ENCODE measurements around the gene NTM. TPM values are rescaled to one million over a fixed set of nuclear protein-coding genes. Genes with fewer than 3 reads are reported as not detected.

Gene NTM
- total RNA-seq, 1 experiment from 2014 or later = 9.9 TPM

DNA sequence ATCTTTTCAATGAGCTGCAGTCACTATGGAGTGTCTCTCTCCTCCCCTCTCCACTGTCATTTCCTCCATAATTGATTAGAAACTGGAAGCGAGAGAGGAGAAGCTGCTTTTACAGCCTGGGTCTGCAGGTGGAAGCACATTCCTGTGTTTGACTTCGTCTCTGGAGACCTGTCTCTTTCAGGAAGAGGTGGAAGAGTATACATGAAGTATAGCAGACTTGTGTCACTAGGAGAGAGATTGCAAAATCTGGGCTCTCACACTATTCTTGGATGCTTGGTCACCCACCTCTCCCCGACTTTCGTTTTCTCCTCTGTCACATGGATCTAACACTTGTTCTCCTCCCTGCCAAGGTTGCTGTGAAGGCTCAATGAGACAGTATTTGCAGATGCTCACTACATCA, 323.3 kb downstream of the NTM start:
- H3K79me2 ChIP-seq (ENCODE audit: insufficient read depth, low read length) = no peaks in the 10 kb centered on the region
- H2BK15ac ChIP-seq (ENCODE audit: low read depth, low read length) = no peak overlapping the region
- H3K4me1 ChIP-seq (ENCODE audit: insufficient read depth, low read length) = peaks cover 6% of the 10 kb centered on the region; the same call in 1 of the 2 replicates
- H2BK5ac ChIP-seq (ENCODE audit: insufficient read length, low read length) = no peak overlapping the region
- no peak overlapping the region for H3K23ac ChIP-seq (ENCODE audit: insufficient read length, low read depth, low read length)
- no peak overlapping the region for H2BK20ac ChIP-seq (ENCODE audit: low read depth, low read length, poor library complexity, severe bottlenecking)
- no peak overlapping the region for H2BK120ac ChIP-seq (ENCODE audit: low read depth, low read length, poor library complexity, severe bottlenecking)
- no peak overlapping the region for H3T11ph ChIP-seq (ENCODE audit: low read length)
- TF ChIP-seq, protein P1, sequence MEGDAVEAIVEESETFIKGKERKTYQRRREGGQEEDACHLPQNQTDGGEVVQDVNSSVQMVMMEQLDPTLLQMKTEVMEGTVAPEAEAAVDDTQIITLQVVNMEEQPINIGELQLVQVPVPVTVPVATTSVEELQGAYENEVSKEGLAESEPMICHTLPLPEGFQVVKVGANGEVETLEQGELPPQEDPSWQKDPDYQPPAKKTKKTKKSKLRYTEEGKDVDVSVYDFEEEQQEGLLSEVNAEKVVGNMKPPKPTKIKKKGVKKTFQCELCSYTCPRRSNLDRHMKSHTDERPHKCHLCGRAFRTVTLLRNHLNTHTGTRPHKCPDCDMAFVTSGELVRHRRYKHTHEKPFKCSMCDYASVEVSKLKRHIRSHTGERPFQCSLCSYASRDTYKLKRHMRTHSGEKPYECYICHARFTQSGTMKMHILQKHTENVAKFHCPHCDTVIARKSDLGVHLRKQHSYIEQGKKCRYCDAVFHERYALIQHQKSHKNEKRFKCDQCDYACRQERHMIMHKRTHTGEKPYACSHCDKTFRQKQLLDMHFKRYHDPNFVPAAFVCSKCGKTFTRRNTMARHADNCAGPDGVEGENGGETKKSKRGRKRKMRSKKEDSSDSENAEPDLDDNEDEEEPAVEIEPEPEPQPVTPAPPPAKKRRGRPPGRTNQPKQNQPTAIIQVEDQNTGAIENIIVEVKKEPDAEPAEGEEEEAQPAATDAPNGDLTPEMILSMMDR (conservative IDR thresholded peaks at IDR 0.05) = no peak
- no peak overlapping the region for H3K4me2 ChIP-seq (ENCODE audit: insufficient read depth, insufficient read length, low read length)
- H3K4me3 Mint-ChIP-seq = no peak overlapping the region
- no peak overlapping the region for H4K5ac ChIP-seq (ENCODE audit: insufficient read length, low read depth, low read length)
- no peak overlapping the region for H3K14ac ChIP-seq (ENCODE audit: insufficient read depth, low read length)
- H3K18ac ChIP-seq (ENCODE audit: insufficient read length, low read depth, low read length) = no peak overlapping the region
- no peak overlapping the region for H4K91ac ChIP-seq (ENCODE audit: insufficient read length, low read depth, low read length)
- no peaks in the 10 kb centered on the region for H3K23me2 ChIP-seq (ENCODE audit: insufficient read length, low read depth, low read length, poor library complexity, severe bottlenecking)
- DNase-seq = no peak
- peaks cover 68% of the 10 kb centered on the region for H3K27me3 Mint-ChIP-seq (ENCODE audit: low read depth)
- H3K27ac ChIP-seq (ENCODE audit: insufficient read length, low read depth, low read length) = no peak overlapping the region
- H2AFZ ChIP-seq (ENCODE audit: low read length) = no peak overlapping the region
- no peak overlapping the region for H3K27ac Mint-ChIP-seq
- no peak overlapping the region for H3K9ac ChIP-seq (ENCODE audit: extremely low read depth, insufficient read length, low read length)
- H2AK5ac ChIP-seq (ENCODE audit: insufficient read length, low read length) = no peak overlapping the region
- no peak overlapping the region for H2BK12ac ChIP-seq (ENCODE audit: insufficient read length, low read depth, low read length)
- peaks cover 8 to 14% of the 10 kb centered on the region in 2 experiments for H3K4me1 Mint-ChIP-seq
- H4K8ac ChIP-seq (replicated peaks; ENCODE audit: insufficient read length, low read depth, low read length) = no peak overlapping the region
- H3K79me1 ChIP-seq (ENCODE audit: insufficient read depth, low read depth, low read length, poor library complexity, severe bottlenecking) = no peaks in the 10 kb centered on the region
- no peaks in the 10 kb centered on the region for H4K20me1 ChIP-seq (ENCODE audit: control insufficient read depth, insufficient read depth, insufficient read length)
- H3K27me3 ChIP-seq (ENCODE audit: insufficient read depth, low read length) = peaks cover 6% of the 10 kb centered on the region; the same call in 1 of the 2 replicates
- H3K56ac ChIP-seq (ENCODE audit: insufficient read length, low read depth, low read length) = no peak overlapping the region
- H3K4ac ChIP-seq (ENCODE audit: low read depth, low read length) = no peak overlapping the region
- WGBS (ENCODE audit: extremely low coverage, insufficient read length, low lambda C conversion rate) = no CpG with 5 or more reads among the region's 4 CpGs
- H3K9me3 Mint-ChIP-seq = no peaks in the 10 kb centered on the region
- no peaks in the 10 kb centered on the region for H3K36me3 Mint-ChIP-seq (ENCODE audit: insufficient read depth in 1 of 3, low read depth in 3 of 3)
- H3K9me3 ChIP-seq (ENCODE audit: control insufficient read depth, low read depth, low read length) = no peaks in the 10 kb centered on the region
